Activated naive CD8-positive, alpha-beta T cell treated with anti-CD3 and anti-CD28 coated beads, Interleukin-2, amount 50 U/mL, for 24 hours (primary cell): ENCODE data around the gene KCNG1.

Experiments
- ATAC-seq: fragments of 150-1000 bp; cut with Tn5 transposase; one replicate; pipeline ENCODE4 v1.10.0; 2021
- DNase-seq: peaks from one replicate; pipeline ENCODE4 v3.0.0; 2021
- H3K27ac Mint-ChIP-seq: one replicate; pipeline ENCODE4 v1.8.0; 2021; ENCODE audit warnings: mild to moderate bottlenecking, mixed read lengths
- H3K27me3 Mint-ChIP-seq: one replicate; pipeline ENCODE4 v1.8.0; 2021; ENCODE audit warnings: mixed read lengths
- H3K36me3 Mint-ChIP-seq: one replicate; pipeline ENCODE4 v1.8.0; 2021; ENCODE audit warnings: low read depth, mixed read lengths
- H3K4me1 Mint-ChIP-seq: one replicate; pipeline ENCODE4 v1.8.0; 2021; ENCODE audit warnings: mixed read lengths
- H3K4me3 Mint-ChIP-seq: one replicate; pipeline ENCODE4 v1.8.0; 2021; ENCODE audit warnings: mild to moderate bottlenecking, moderate library complexity, mixed read lengths
- H3K9me3 Mint-ChIP-seq: one replicate; pipeline ENCODE4 v1.8.0; 2021; ENCODE audit warnings: mixed read lengths

KCNG1 gene, protein sequence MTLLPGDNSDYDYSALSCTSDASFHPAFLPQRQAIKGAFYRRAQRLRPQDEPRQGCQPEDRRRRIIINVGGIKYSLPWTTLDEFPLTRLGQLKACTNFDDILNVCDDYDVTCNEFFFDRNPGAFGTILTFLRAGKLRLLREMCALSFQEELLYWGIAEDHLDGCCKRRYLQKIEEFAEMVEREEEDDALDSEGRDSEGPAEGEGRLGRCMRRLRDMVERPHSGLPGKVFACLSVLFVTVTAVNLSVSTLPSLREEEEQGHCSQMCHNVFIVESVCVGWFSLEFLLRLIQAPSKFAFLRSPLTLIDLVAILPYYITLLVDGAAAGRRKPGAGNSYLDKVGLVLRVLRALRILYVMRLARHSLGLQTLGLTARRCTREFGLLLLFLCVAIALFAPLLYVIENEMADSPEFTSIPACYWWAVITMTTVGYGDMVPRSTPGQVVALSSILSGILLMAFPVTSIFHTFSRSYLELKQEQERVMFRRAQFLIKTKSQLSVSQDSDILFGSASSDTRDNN

DNA sequence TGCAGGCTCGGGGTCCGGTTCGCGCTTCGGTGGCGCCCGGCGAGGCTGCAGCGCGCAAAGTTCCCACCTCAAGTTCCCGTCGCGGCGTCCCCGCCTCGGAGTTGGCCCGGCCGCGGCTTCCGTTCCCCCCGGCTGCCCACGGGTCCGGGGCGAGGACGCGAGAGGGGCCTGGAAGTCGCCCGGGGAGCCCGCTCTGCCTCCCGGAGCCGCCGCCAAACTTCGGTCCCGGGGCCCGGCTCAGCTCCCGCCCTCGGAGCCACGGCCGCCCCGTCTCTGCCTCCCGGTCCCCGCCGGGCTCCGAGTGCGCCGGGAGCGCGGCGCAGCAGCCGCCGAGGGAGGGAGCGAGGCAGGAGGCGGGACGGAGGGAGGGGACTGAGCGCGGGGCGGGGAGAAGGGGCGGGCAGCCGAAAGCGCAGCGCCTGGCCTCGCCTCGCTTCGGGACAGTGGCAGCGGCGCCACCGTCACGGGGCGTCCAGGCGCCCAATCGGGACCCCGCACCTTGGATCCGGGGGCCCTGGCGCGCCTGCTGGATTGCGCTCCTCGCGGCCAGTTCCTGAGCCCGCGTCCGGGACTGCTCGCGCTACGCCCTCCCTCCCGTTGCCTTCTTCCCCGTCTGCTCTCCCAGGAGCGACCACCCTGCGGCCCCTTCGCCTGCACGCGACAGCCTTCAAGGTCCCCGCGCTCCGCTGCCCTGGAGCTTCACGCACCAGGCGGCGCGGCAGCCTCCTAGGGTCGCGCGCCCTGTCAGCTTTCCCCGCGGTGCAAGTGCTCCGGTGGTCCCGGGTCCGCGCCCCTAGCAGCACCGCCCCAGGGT, at the start of gene KCNG1:
KCNG1 (minus strand) TSS at position 305 of the 814 bp plus-strand sequence. CDS start 12,769 bp downstream, outside the sequence.
- ATAC-seq (peak; percentile 85), DNase-seq (peak; percentile 76)
- Mint-ChIP-seq H3K4me3 (peak within 1 kb of the TSS; percentile 78), H3K4me1 (peaks cover 8% of the 10 kb centered on the region), H3K27me3 (peaks cover 70% of the 10 kb centered on the region), H3K9me3 (no peaks in the 10 kb centered on the region), H3K27ac (no peak within 1 kb of the TSS), H3K36me3 (no peaks in the 10 kb centered on the region)

DNA sequence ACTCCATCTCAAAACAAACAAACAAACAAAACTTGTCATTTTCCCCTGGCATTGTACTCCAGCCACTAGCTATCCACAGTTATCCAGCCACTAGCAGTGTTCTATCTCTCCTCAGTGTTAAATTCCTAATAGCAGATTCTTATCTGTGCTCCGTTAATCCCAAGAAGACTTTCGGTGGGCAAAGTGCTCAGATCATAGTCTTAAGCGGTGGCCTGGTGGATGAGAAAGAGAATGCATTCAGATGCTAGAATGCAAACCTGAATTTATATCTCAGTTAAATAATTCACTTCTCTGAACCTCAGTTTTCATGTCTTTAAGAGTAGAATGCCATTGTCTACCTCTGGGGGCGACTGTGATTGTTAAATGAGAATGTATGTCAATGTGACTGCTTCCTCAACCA, 47.7 kb upstream of the KCNG1 start:
- ATAC-seq (no peak), DNase-seq (no peak)
- Mint-ChIP-seq H3K4me1 (peaks cover 15% of the 10 kb centered on the region), H3K4me3 (no peak overlapping the region), H3K27me3 (peaks cover 59% of the 10 kb centered on the region), H3K27ac (no peak overlapping the region), H3K9me3 (peaks cover 1% of the 10 kb centered on the region), H3K36me3 (no peaks in the 10 kb centered on the region)

- peaks cover 51% of the 10 kb centered on the region for H3K27me3 Mint-ChIP-seq
- H3K9me3 Mint-ChIP-seq, result peaks cover 19% of the 10 kb centered on the region
- ATAC-seq (no peak), DNase-seq (no peak)
- H3K36me3 Mint-ChIP-seq, result peaks cover 5% of the 10 kb centered on the region
- H3K4me1 Mint-ChIP-seq, result peaks cover 36% of the 10 kb centered on the region
- no peak overlapping the region for H3K4me3 Mint-ChIP-seq
- no peak overlapping the region for H3K27ac Mint-ChIP-seq
Observed at GRCh38 chr20:51067792-51068191, 44.9 kb upstream of the KCNG1 start.

GRCh38 chr20:51065615-51066014, 42.7 kb upstream of the KCNG1 start:
- Mint-ChIP-seq H3K9me3 (peaks cover 27% of the 10 kb centered on the region), H3K4me3 (no peak overlapping the region), H3K27me3 (peaks cover 31% of the 10 kb centered on the region), H3K27ac (no peak overlapping the region), H3K4me1 (peaks cover 56% of the 10 kb centered on the region), H3K36me3 (peaks cover 5% of the 10 kb centered on the region)
- no peak for DNase-seq
- no peak for ATAC-seq

DNA sequence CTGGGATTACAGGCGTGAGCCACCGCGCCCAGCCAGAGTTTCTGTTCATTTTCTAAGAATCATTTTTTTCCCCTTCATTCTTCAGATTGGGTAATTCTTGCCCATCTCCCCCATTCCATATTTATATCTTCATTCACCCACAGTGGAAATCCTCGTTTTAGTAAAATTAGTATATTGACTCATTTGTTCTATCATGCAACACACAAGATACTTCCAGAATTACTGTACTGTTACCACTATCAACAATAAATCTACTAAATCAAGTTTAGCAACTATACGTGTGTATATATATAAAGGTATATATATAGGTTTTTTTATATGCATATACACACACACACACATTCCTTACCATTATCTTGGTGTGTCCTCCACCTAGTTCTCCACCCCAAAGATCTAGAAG, 41.2 kb upstream of the KCNG1 start:
- H3K27ac Mint-ChIP-seq, result peak overlapping the region; percentile 98
- H3K4me3 Mint-ChIP-seq, result no peak overlapping the region
- DNase-seq (no peak), ATAC-seq (no peak)
- peaks cover 27% of the 10 kb centered on the region for H3K9me3 Mint-ChIP-seq
- H3K4me1 Mint-ChIP-seq, result peaks cover 71% of the 10 kb centered on the region
- H3K27me3 Mint-ChIP-seq, result peaks cover 29% of the 10 kb centered on the region
- H3K36me3 Mint-ChIP-seq, result peaks cover 5% of the 10 kb centered on the region

GRCh38 chr20:51062065-51062464, 39.2 kb upstream of the KCNG1 start:
- peaks cover 5% of the 10 kb centered on the region for H3K36me3 Mint-ChIP-seq
- peaks cover 30% of the 10 kb centered on the region for H3K27me3 Mint-ChIP-seq
- ATAC-seq, result peak; percentile 73
- peaks cover 64% of the 10 kb centered on the region for H3K4me1 Mint-ChIP-seq
- H3K27ac Mint-ChIP-seq, result peak overlapping the region; percentile 98
- H3K4me3 Mint-ChIP-seq, result peak overlapping the region; percentile 69
- peak; percentile 61 for DNase-seq
- peaks cover 27% of the 10 kb centered on the region for H3K9me3 Mint-ChIP-seq

DNA sequence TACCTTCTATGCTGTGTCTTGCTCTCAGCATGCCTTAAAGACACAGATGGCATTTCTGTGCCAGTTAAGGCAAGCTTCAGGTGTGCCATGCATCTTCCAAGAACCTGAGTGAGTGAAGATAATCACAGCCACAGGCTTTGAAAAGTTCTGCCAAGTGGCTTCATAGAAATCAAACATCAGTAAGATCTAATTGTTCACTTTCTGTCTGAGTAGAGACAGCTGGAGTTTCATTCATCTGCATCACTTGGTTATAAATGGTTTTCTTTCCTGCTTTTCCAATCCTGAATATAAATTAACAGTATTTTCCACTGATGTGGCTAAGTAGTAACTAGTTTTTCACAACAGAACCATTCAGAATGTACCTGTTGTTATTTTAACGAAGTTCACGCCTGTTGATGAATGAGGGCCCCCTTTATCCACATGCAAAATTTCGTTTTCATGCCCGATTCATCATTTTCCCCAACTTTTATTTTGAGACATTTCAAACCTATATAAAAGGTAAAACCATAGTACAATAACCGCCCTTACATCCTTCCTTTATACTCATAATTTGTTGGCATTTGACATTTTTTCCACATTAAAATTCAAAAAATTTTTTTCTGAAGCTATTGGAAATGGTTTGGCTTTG, 38.6 kb upstream of the KCNG1 start:
- peaks cover 27% of the 10 kb centered on the region for H3K9me3 Mint-ChIP-seq
- H3K4me1 Mint-ChIP-seq, result peaks cover 60% of the 10 kb centered on the region
- DNase-seq (no peak), ATAC-seq (peak; percentile 72)
- peak overlapping the region; percentile 98 for H3K27ac Mint-ChIP-seq
- peaks cover 5% of the 10 kb centered on the region for H3K36me3 Mint-ChIP-seq
- H3K27me3 Mint-ChIP-seq, result peaks cover 29% of the 10 kb centered on the region
- H3K4me3 Mint-ChIP-seq, result peak overlapping the region; percentile 69

DNA sequence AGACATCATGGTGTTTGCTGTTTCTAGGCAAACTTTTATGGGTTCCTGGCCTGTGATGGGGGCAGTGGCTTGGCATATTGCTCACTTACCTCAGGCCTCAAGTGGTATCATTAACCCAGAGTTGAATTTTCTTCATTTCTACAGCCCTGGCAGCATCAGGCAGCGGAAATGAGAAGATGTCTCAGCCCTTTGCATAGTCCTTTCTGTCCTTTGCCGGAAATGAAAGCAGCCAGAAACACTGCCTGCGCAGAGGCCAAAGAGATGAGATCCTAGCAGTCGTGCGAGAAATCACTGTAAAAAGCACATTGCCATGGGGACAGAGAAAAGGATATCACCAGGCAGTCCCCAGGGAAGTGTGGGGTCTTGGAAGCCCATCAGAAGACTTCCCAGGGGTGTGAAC, 37.4 kb upstream of the KCNG1 start:
- H3K27me3 Mint-ChIP-seq, result peaks cover 24% of the 10 kb centered on the region
- H3K4me3 Mint-ChIP-seq, result peak overlapping the region; percentile 48
- DNase-seq, result no peak
- peak overlapping the region; percentile 98 for H3K27ac Mint-ChIP-seq
- no peak for ATAC-seq
- H3K4me1 Mint-ChIP-seq, result peaks cover 59% of the 10 kb centered on the region
- peaks cover 5% of the 10 kb centered on the region for H3K36me3 Mint-ChIP-seq
- H3K9me3 Mint-ChIP-seq, result peaks cover 24% of the 10 kb centered on the region

DNA sequence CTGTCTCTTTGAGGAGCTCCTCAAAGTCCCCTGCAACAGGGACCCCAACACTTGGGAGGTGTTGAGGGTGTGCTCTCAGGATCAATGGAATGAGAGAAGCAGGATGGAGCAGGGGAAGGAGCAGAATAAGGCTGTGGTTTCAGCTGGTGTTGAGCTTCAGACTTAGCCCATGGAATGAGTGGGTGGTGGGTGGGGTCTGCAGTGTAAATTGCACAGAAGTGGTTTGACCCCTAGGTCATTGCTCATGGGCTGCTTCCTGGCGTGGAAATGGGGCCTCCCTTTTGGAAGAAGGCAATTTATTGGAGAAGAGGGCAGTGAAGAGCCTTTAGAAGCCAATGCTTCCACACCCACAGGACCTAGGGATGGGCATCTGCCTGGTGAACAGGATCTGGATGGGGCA, 37.0 kb upstream of the KCNG1 start:
- ATAC-seq, result no peak
- DNase-seq, result peak; percentile 35

DNA sequence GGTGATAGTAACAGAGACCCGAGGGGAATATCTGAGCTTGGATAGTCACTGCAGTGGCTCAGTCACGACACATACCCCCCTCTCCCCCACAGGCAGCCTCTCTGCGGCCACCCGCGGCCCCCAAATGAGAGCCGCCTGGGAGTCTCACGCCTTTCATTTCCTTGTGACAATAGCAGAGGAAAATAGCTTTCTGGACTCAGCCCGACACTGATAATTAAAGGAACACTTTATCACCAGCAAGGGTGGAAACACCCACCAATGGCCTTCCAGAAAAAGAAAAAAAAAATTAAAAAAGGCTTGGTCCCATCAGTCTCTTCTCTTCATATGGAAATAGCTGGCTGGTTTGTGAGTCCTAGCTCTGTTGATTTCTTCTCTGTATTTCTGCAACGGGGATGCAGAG, 35.1 kb upstream of the KCNG1 start:
- Mint-ChIP-seq H3K36me3 (no peaks in the 10 kb centered on the region), H3K27ac (no peak overlapping the region), H3K27me3 (peaks cover 34% of the 10 kb centered on the region), H3K4me1 (peaks cover 40% of the 10 kb centered on the region), H3K9me3 (peaks cover 10% of the 10 kb centered on the region), H3K4me3 (no peak overlapping the region)
- ATAC-seq (no peak), DNase-seq (no peak)

More for the DNA sequence above, 37.0 kb upstream of the KCNG1 start:
- Mint-ChIP-seq H3K27ac (peak overlapping the region; percentile 98), H3K9me3 (peaks cover 24% of the 10 kb centered on the region), H3K4me3 (no peak overlapping the region), H3K36me3 (peaks cover 5% of the 10 kb centered on the region), H3K4me1 (peaks cover 59% of the 10 kb centered on the region), H3K27me3 (peaks cover 27% of the 10 kb centered on the region)

GRCh38 chr20:51054233-51054632, 31.3 kb upstream of the KCNG1 start:
- no peaks in the 10 kb centered on the region for H3K36me3 Mint-ChIP-seq
- no peaks in the 10 kb centered on the region for H3K9me3 Mint-ChIP-seq
- ATAC-seq (no peak), DNase-seq (no peak)
- H3K4me3 Mint-ChIP-seq, result no peak overlapping the region
- no peak overlapping the region for H3K27ac Mint-ChIP-seq
- peaks cover 4% of the 10 kb centered on the region for H3K4me1 Mint-ChIP-seq
- H3K27me3 Mint-ChIP-seq, result peaks cover 57% of the 10 kb centered on the region

- Mint-ChIP-seq H3K4me1 (no peaks in the 10 kb centered on the region), H3K4me3 (no peak overlapping the region), H3K9me3 (no peaks in the 10 kb centered on the region), H3K36me3 (no peaks in the 10 kb centered on the region), H3K27ac (no peak overlapping the region), H3K27me3 (peaks cover 48% of the 10 kb centered on the region)
- ATAC-seq (no peak), DNase-seq (no peak)
Observed at GRCh38 chr20:51050531-51051075, 27.7 kb upstream of the KCNG1 start.

DNA sequence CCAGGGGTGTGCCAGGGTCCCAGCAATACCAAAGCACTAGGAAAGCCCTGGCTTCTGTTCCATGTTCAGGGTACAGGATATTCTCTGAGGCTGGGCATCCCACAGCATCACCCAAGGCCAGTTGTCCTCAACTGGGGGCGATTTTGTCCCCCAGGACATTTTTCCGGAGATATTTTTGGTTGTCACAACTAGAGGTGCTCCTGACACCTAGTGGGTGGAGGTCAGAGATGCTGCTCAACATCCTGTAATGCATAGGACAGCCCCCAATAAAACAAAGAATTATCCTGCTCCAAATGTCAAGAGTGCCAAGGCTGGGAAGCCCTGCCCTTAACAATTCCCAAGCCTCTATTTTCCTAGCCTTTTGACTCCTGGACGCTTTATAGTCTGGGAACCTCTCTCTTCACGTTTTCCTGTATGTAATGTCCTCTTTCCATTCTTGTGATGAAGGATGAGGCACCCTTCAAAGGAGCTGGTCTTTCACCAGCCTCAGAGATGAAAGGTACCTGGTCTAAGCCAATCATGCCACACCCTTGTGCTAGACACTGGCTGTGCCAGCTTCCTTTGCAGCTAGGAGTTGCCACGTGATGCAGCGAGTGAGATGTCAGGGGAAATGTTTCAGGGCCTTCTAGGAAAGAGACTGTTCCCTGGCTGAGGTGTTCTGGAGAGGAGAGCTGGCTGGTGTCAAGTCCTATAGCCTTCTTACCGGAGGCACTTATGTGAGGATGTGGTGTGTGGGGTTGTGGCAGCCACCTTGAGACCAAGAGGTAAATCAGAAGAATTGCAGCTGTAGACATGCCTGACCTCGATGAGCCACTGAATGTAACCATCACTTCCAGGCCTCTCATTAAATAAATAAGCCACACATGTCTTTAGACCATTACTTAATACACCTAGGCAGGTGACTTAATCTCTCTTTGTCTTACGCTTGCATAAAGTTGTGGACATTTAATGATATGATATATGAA, 23.4 kb upstream of the KCNG1 start:
- no peak for ATAC-seq
- H3K27me3 Mint-ChIP-seq, result peaks cover 23% of the 10 kb centered on the region
- DNase-seq, result no peak
- no peak overlapping the region for H3K4me3 Mint-ChIP-seq
- H3K4me1 Mint-ChIP-seq, result no peaks in the 10 kb centered on the region
- no peaks in the 10 kb centered on the region for H3K36me3 Mint-ChIP-seq
- H3K9me3 Mint-ChIP-seq, result no peaks in the 10 kb centered on the region
- H3K27ac Mint-ChIP-seq, result no peak overlapping the region
